Vagina (tissue), 2 donors: ENCODE data around the gene CD58.
"Not testable (repeated sequence)": the region's sequence is repeated elsewhere in the genome, so short reads cannot be mapped to it uniquely, and the experiment has no call there.

Experiments used
- POLR2A ChIP-seq, 2 donors: fragments of 450-650 bp; IDR thresholded peaks; one replicate each; pipeline ENCODE4 v1.6.1; 2017; ENCODE audit warnings: antibody characterized with exemption in 2 of 2, mild to moderate bottlenecking in 2 of 2, moderate library complexity in 2 of 2
- POLR2AphosphoS5 ChIP-seq, 2 donors: sonication (generic); formaldehyde crosslinking; IDR thresholded peaks; one replicate each; pipeline ENCODE4 v1.9.0; 2017; ENCODE audit warnings: antibody characterized with exemption in 2 of 2, mild to moderate bottlenecking in 2 of 2, low read depth in 1 of 2; ENCODE audit not compliant: insufficient read depth in 1 of 2
- TF ChIP-seq, protein P1 (sequence below), 3 experiments: fragments of 450-650 bp in 2 of 3; fragments of 200-600 bp in 1 of 3; sonication (generic) in 1 of 3; IDR thresholded peaks; one replicate each; pipeline ENCODE4 v1.5.1; 2017 to 2019; ENCODE audit warnings: antibody characterized with exemption in 3 of 3, mild to moderate bottlenecking in 2 of 3, moderate library complexity in 2 of 3

- TF ChIP-seq POLR2AphosphoS5 (IDR thresholded peaks at IDR 0.05; ENCODE audit: insufficient read depth in 1 of 2, low read depth in 1 of 2); POLR2A (IDR thresholded peaks at IDR 0.05): not testable (repeated sequence)
- TF ChIP-seq, protein P1, sequence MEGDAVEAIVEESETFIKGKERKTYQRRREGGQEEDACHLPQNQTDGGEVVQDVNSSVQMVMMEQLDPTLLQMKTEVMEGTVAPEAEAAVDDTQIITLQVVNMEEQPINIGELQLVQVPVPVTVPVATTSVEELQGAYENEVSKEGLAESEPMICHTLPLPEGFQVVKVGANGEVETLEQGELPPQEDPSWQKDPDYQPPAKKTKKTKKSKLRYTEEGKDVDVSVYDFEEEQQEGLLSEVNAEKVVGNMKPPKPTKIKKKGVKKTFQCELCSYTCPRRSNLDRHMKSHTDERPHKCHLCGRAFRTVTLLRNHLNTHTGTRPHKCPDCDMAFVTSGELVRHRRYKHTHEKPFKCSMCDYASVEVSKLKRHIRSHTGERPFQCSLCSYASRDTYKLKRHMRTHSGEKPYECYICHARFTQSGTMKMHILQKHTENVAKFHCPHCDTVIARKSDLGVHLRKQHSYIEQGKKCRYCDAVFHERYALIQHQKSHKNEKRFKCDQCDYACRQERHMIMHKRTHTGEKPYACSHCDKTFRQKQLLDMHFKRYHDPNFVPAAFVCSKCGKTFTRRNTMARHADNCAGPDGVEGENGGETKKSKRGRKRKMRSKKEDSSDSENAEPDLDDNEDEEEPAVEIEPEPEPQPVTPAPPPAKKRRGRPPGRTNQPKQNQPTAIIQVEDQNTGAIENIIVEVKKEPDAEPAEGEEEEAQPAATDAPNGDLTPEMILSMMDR (IDR thresholded peaks at IDR 0.05), result not testable (repeated sequence)
Observed at GRCh38 chr1:116613825-116614224, 43.0 kb upstream of the CD58 start.
